NOMO-1 treated with DMSO at 0.1 percent for 48 hours (cell line): ENCODE data around the gene ZNF511.

ENCODE experiments used
- DNase-seq: peaks from one replicate; lab custom pipeline; 2025; ENCODE audit not compliant: unreplicated experiment; lab: John Stamatoyannopoulos, UW

The ZNF511 gene

GRCh38 chr10:133351408-133352318 lies 42.9 kb downstream of the ZNF511 start:
- no peak for DNase-seq

- no peak for DNase-seq
Observed at GRCh38 chr10:133353202-133353959, 44.7 kb downstream of the ZNF511 start.

GRCh38 chr10:133353988-133354605 lies 45.4 kb downstream of the ZNF511 start:
- DNase-seq: no peak

- no peak for DNase-seq
Observed at GRCh38 chr10:133354672-133355240, 46.0 kb downstream of the ZNF511 start.

DNA sequence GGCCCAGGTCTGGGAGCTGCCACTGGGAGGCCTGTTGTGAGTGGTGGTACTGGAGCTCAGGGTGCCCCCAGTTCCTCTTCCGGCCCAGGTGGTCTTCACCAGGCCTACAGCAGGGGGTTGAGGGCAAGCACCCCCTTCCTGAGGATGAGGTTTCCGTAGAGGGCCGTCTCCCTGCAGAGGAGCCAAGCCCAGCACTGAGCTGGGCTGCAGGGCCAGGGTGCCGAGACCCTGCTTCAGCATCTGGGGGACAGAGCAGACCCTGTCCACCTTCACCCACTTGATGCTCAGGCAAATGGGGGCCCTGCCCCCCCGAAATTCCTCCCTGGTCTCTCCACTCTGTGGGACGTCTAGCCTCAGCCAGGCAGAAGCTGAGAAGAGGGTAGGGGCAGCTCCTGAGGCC lies 46.6 kb downstream of the ZNF511 start:
- DNase-seq: no peak

- DNase-seq: no peak
Observed at GRCh38 chr10:133355991-133356390, 47.3 kb downstream of the ZNF511 start.

DNA sequence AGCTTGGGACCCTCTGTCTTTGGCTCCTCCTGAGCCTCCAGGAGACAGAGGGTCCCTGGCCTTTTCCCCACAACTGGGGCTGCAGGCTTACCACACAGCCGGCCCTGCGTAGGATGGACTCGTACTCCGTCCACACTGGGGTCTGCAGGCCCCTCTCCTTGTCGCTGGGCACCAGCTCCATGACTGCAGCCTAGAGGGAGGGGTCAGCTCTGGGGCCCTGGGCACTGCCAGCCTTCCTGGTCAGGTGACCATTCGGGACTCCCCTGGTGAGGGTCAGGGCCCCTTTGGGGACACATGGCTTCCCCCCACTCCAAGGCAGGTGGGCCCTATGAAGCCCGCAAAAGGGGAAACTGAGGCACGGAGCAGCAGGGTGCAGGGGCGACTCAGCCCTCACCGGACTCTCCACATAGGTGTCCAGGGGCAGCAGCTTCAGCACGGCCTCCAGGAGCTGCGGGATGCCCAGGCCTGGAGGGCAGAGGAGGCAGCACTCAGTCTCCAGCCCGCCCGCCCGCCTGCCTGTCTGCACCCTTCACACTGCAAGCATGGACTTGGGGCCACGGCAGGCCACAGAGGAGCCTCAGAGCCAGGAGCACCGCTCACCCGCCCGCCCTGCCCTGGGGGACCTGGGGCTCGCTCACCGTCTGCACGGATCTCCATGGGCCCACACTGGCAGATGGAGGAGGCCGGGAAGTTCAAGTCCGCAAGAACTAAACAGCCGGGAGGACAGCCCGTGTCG lies 48.0 kb downstream of the ZNF511 start:
- DNase-seq: no peak

DNA sequence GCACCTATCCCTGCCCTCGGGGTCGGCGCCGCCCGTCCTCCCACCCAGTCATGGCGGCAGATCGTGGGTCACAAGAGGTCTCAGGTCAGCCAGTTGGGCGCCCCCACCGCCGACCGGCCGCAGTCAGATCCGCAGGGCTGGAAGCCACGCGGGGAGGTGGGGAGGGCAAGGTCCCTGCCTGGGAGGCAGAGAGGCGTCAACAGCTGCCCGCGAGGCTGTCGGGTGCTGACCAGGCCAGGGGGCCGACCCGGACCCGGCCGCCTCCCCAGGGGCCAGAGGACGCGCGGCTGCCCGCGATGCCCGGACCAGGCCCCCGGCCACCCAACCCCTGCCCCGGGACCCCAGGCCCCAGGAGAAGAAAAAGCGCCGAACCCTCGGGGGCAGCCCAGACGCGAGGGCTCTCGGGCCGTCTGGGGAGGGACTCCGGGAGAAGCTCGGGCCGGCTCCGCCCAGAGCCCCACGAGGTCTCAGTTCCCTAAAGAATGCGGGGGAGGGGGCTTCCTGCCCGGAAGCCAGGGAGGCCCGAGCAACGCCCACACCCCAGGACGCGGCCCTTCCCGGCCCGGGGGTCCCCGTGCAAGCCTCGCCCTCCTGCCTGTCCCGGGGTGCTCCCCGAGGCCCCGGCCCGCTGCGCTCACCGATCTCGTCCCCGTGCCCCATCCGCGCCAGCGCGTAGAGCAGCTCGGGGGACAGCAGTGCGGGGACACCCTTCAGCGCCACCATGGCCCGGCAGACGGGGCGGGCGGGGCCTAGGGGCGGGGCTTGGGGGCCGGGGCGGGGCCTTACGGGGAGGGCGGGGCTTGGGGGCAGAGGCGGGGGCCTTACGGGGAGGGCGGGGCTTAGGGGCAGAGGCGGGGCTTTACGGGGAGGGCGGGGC lies 48.8 kb downstream of the ZNF511 start, which contains the start of gene FUOM:
TSS of gene FUOM (minus strand) at position 735 of the 877 bp plus-strand sequence. CDS start at position 723, 12 bp downstream.
- peak; percentile 70 for DNase-seq

DNA sequence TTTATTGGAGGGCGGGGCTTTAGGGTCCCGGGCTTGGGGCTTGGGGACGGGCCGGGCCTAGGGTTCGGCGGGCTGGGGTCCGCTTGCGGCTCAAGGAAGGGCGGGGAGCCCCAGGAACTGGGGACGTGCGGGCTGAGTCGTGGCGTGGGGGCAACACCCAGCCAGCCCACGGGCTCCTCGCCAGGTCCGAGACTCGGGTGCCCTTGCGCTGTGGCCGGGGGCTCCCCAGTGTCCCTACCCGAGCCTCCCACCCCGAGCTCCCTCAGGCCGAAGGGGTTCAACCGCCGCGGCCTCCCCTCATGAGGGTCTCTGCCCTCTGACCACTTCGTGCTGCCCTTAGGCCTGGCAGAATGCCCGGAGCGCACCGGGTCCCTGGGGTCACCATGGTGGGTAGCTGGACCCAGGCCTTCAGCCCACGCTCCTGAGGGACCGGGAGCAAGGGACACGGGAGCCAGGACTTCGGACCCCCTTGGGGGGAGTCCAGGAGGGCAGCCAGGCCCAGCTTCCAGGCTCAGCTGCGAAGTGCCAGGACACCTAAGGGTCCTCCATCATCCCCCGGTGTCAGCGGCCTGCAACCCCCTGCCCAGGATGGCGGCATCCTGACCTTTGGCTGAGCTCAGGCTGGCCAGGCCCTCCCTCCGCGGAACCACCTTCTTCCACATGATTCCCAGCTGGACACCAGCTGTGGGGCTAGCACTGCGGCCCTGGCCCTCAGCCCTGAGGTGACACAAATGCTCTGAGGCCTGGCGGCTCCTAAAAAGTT lies 49.6 kb downstream of the ZNF511 start:
- no peak for DNase-seq

DNA sequence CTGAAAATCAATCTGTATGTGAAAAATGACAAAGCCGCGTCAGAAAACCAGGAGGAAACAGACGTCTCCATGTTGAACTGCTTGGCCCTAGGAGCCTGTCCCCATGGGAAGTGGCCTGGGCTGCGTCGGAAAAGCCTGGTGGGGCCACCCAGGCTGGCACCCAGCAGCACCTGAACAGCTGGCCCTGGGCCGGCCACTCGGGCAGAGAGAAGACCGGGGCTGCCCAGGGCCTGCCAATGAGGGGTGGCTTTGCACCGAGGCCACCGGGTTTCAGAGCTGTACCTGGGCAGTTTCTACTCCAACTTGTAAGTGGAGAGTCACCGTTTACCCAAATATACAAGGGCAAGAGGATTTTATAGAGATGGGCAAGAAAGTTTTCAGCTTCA lies 50.2 kb downstream of the ZNF511 start:
- no peak for DNase-seq

- DNase-seq: no peak
Observed at GRCh38 chr10:133359554-133359971, 50.8 kb downstream of the ZNF511 start.

- no peak for DNase-seq
Observed at GRCh38 chr10:133359972-133360610, 51.4 kb downstream of the ZNF511 start.

- no peak for DNase-seq
Observed at GRCh38 chr10:133361227-133361626, 52.5 kb downstream of the ZNF511 start.

DNA sequence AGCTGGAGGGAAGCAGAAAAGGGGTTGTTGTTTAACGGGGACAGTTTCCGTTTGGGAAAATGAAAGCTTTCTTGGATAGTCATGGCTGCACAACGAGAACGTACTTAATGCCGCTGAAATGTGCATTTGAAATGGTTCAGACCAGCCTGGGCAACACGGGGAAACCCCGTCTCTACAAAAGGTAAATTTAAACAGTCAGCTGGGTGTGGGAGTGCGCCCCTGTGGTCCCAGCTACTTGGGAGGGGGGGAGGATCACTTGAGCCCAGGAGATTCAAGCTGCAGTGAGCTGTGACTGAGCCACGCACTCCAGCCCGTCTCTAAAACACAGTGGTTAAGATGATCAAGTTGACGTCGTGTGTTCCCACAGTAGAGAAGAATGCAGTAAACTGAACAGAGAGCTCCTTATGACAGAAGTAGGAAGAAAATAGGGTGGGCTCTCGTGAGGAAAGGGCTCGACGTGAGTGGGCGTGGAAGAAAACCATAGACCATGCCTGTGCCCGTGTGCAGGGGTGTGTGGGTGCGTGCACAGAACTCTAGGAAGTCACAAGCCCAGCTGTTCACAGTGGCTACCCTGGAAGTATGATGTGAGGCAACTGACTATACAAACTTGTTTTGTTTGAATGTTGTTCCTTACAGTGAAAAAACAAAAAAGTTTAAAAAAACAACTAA lies 53.2 kb downstream of the ZNF511 start:
- DNase-seq: no peak
